GM18499 (cell line): ENCODE measurements around the gene CAND2.

Experiments used
- ATAC-seq: cut with Tn5 transposase; IDR thresholded peaks from one replicate; pipeline ENCODE4 v1.9.1; 2021; ENCODE audit warnings: moderate number of reproducible peaks; ENCODE audit not compliant: insufficient read depth, unreplicated experiment

Gene CAND2

DNA sequence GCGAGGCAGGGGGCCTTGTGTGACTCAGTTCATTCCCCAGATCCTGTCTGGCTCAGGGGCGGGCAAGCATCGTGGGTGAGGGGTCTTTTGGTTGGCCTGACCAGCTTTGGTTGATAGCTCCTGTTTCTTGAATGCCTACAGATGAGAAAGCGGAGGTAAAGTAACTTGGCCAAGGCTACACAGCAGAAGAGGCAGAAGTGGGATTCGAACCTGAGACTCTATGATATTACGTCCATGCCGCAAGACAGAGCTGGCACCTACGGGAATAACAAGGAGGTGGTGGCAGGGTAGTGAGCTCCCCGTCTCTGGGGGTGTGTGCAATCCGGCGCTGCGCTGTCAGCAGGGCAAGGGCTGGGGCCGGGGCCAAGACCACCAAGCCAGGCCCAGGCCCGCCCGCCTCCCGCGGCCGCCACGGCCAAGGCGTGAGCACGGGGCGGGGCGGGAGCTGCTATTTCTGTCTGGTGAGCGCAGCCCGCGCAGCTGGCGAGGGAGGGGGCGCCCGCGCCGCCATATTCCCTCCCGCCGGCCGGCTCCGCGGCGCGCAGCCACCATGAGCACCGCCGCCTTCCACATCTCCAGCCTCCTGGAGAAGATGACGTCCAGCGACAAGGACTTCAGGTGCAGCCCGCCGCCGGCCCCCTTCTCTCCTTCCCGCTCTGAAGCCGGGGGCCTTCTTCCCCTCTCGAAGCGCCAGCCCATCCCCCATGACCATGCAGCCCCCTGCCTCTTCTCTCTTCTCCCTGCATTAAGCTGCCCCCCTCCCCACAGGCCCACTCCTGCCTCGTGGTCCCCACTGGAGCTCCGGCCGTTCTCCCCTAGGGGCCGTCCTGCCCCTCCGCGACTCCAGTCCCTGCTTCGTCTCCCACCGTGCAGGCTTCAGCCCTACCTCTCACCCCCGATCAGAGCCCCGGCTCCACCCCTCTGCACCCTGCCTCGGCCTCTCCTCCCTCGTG is at the start of gene CAND2:
CAND2 (plus strand) TSS at position 510 of the 953 bp plus-strand sequence; CDS start at position 551, 41 bp downstream.
- no peak for ATAC-seq

DNA sequence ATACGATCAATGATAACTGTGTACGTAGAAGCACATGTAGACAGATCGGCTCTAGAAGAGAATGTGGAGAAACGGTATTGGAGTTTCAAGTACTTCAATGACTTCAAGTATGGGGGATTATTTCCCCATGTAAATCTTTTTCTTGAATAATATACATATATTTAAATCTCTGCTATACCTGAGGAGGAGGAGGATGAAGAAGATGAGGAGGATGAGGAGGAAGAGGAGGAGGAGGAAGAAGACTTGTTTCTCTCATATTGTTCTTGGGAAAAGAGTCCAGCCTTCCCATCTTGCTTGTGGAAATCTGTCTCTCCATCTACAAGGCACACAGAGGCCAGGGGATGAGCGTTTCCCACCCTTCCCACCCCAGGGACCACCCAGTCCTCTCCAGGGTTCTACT is 48.0 kb upstream of the CAND2 start:
- no peak for ATAC-seq

DNA sequence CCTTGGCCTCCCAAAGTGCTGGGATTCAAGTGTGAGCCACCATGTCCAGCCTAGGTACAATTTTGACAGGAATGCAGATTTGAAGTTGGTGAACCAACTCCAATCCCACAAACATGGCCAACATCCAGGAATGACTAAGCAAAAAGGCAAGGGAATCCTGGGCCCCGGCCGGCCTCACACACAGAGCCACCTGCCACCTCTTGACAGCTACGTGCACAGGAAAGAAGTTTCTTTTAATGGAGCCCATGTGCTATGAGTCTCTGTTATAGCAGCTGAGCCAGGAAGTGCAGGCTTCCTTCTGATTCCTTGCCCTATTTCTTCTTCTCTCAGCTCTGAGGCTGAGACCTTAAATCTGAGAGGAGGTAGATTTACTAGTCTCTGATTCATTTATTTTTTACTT is 46.3 kb upstream of the CAND2 start:
- ATAC-seq = no peak

DNA sequence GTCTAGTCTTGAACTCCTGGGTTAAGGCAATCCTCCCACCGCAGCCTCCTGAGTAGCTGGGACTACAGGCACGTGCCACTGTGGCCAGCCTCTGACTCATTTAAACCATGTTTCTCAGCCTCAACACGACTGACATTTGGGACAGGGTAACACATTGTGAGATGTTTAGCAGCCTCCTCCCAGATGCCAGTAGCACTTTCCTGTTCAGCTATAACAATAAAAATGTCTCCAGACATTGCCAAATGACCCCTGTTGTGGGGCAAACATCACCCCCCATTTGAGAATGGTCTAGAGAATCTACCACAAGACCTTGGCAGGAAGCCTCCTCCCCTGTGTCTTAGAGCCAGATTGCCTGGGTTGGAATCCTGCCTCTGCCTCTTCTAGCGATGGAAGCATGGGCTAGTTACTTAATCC is 45.8 kb upstream of the CAND2 start:
- peak; percentile 50 for ATAC-seq

DNA sequence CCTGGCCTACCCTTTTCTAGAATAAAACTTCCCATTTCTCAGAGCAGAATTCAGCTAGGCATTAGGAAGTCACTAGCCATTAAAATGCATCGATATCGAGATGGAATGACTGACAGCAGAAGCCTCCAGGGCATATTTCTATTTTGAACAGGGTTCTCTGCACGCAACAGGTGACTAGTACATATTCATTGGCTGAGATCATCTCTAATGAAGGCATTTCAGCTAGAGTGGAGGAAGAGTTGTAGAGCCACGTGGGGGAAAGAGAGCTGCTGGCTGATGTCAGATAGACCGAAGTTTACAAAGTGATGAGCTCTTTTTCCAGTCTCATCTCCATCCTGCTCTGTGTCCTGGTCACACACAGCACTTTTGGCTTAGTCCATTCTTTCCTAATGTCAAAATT is 44.9 kb upstream of the CAND2 start:
- no peak for ATAC-seq

DNA sequence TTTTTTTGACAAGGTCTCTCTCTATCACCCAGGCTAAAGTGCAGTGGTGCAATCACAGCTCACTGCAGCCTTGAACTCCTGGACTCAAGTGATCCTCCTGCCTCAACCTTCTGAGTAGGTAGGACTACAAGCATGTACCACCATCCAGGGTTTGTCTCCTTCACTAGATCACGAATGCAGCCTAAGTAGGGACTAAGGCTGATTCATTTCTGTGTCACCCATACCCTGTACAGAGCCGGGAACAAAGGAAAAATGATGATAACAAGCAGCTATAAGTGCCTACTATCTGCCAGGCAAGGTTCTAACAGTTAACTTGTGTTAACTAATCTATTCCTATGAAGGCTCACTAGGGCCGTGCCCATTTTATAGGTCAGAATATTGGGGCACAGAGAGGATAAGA is 44.4 kb upstream of the CAND2 start:
- no peak for ATAC-seq

DNA sequence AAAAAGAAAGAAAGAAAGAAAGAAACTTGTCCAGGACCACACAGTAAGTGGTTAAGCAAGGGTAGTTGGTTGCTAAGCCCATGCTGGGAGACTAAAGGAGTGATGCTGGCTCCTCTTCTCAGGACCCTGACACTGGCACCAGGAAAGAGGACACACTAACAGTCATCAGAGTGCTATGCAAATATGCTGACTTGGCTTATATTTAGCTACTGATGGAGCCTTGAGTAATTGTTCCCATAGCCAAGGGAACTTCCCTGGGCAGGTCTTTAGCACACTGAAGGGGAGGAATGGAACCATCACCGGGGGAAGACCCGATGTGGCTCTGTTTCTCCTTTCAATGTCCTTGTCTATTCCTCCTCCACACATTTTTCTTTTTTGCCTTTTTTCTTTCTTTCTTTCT is 43.7 kb upstream of the CAND2 start:
- no peak for ATAC-seq

DNA sequence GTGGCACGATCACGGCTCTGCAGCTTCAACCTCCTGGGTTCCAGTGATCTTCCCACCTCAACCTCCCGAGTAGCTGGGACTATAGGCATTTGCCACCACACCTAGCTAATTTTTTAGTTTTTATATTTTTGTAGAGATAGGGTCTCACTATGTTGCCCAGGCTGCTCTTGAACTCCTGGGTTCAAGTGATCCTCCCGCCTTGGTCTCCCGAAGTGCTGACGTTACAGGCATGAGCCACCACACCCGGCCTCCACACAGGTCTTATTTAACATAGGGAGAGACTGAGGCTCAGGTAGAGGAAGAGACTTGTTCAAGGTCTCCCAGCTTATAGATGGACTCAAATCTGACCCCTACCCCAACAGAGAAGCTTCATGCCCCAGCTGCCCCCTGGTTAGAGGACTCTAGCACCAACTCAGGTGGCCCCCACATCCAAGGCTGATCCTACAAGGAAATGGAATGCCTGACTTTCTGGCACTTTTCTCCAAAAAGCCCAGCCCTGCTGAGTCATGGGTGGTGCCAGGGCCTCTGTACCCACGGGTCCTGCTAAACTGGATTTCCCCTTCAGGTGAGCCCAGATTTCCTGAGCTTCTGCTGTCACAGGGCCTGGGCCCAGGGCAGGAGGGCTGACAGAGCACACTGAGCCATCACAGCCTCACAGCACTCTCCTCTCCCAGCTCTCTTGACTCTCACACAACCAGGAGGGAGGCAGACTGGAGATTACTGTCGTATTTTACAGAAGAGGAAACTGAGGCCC is 43.0 kb upstream of the CAND2 start:
- no peak for ATAC-seq

DNA sequence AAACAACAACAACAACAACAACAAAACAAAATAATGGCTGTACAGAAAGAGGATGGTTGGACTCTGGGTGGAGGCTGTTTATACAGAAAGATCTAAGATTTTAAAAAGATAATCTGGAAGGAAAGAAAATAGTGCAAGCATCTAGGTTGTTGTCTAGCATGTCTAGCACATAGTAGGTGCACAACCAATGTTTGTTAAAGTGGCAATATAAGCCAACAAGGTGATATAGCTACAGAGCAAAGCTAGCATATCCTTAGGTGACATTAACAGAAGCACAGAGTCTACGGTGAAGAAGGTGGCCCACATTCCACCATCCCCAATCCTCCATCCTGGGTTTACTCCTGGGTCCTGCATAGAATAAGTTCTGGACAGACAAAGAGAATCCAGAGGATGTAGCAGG is 42.2 kb upstream of the CAND2 start:
- no peak for ATAC-seq

DNA sequence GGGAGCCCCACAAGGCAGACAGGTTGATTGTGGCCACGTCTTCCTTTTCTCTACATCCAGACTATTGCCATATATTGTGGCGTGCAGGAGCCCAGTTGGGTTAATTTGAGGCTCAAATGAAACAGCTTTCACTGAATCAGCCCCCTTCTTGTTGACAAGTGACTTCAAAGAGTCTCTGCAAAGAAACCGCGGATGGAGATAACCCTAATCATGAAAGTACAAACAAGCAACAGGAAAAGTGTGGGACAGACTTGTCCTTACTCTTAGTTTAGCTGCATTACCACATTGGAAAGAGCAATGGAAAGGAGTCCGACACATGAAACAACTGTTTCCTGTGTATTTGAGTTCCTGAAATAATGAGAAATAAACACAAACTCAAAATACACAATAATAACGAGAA is 40.7 kb upstream of the CAND2 start:
- no peak for ATAC-seq

DNA sequence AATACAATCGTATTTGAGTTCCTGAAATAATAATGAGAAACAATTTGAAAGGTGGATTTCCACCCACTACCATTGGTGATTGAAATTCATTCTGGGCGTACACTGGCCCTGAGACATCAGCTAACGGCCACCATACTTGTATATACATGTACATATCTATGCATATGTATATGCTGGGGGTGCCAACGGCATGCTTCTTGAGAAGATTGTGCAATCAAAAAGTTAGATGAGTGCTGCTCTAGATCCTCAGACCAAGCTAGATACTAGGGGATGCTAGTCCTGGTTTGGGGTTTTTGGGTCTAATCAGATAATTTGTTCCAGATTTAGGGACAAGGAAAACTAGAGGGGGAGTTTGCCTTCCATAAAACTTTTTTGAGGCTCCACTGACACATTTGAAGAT is 40.3 kb upstream of the CAND2 start:
- no peak for ATAC-seq

DNA sequence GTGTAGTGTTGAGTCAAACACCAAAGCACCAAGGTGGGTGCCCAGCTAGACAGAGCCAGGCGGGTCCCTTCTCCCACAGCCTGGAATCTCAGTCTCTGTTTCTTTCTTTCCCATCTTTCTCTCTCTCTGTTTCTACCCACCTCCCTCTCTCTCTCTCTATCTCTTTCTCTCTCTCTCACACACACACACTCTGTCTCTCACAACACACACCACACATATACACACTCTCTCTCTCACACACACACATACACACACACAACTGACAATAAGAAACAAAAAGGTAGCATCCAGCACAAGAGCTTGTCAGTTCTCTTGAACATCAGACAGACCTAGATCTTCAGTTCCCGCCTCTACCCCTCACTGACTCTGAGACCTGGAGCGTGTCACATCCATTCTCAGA is 39.8 kb upstream of the CAND2 start:
- no peak for ATAC-seq

DNA sequence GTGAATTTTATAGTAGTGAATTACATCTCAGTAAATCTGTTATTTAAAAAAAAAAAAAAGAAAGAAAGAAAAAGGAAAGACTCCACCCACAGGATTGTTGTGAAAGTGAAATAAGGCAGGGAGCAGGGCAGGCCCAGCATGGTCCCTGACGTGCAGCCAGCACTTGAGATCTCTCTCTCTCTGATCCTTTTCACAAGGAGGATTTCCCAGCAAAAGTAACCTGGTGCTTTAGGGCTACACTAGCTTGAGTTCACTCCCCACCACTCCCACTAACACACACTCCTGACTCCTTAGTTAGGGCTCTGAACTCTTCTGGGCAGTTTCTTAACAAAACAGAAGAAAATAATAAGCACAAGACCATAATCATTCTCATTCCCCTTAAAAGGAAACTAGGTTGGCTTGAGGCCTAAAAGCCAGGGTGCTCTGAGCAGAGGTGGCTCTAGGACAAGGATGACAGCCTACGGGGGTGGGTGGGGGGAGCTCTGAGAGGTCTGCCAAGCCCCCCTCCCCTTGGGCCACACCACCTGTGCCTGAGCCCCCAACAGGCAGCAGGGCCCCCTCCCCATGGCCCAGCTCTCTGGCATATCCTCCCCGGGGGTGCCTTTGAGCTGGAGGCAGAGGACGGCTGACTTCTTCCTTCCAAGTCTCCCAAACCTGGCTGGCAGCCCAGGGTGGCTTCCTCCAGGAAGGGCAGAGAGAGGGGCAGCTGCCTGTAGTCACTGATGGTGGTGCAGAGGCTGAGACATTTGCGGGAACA is 38.3 kb upstream of the CAND2 start:
- ATAC-seq = no peak

DNA sequence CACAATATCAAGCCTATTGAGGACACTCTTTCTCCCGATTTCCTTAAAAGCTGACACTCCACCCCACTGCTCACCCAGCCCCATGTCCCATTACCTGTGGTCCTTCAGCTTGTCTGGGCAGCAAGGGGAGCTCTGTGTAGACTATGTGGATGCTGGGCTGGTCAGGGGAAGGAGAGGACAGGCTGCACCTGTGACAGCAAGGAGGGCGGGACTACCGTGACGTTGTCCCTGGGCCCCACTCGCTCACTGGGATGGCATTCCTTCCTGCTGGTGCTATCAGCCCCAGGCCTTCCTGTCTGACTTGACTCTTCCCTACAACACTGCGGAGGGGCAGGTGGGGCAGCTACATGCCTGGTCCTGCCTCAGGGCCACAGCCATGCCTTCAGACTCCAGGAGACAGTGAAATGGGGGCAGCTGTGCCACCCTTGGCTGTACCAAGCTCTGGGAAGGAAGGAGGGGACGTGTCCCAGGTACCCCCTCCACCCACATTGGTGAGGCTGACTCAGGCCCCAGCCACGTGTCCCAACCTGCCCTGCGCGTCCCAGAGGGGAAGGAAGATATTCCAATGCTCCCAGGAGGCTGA is 37.3 kb upstream of the CAND2 start, which contains the start of gene TMEM40:
TMEM40 (minus strand) TSS at position 163 of the 583 bp plus-strand sequence. CDS start 9,427 bp downstream, outside the sequence.
- ATAC-seq = no peak

DNA sequence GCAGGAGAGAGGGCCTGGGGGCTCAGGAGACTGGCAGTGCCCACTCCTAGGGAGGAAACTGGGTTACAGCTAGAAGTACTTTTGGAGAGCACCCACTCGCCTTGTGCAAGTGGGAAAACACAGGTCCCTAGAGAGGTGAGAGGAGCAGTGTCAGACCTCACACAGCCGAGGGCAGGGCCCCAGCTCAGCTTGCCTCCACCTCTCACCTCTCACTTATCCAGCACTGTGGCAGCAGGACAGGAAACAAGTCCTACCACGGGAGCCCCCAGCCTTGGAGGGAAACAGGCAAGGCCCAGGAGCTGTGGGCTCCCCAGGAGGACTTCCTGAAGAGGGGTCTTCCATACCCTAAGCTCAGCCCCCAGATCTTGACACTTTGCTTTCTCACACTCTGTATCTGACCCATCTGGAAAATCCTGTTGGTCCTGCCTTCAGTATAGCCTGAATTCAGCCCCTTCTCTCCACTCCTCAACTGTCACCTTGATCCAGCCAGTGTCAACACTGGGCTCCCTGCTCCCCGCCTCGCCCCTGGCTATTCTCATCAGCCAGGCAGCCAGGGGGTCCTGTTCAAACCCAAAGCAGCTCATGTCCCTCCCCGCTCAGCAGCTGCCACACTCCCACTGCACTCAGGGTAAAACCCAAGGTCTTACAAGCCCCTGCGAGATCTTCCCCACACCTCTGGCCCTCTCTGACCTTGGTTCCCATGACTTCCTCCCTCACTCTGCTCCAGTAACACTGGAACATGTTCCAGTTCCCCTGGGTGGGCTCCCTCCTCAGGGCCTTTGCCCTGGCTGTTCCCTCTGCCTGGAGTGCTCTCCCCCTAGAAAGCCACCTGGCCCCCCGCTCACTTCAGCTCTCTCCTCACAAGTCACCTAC is 36.6 kb upstream of the CAND2 start:
- ATAC-seq = no peak

DNA sequence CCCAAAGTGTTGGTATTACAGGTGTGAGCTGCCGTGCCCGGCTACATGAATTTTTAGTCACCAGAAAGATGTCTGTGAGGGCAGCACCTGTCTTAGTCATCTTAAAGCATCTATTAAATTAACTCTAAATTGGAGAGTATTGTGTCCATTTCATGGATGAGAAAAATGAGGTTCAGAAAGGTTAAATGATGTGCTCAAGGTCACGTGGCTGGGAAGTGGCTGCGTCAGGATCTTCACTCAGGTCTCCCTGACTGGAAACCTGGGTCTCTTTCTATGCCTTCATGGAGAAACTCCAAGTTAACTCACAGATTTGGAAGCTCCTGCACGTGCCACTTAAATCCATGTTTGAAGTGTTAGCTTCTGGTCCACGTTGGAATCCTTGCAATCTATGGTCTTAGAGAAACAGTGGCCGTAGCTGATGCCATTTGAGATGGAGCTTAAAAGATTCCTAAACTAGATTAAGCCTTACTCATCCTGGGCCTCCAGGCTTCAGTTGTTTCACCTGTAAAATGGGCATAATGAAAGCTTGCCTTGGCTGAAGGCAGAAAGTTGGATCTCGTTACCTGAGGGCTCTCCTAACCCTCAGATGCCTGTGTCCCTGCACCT is 32.2 kb upstream of the CAND2 start:
- no peak for ATAC-seq

DNA sequence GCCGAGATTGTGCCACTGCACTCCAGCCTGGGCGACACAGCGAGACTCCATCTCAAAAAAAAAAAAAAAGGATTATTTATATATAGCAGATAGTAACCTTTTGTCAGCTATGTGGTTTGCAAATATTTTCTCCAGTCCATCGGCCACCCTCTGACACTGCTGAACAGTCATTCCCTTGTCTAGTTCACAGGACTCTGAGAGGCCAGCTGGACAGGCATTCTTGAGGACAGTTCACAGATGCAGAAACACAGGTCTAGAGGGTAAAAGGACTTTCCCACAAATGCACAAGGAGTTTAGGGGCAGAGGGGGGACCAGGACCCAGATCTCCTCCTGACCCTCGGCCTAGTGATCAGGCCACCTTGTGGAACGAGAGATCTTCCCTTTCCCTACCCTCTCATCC is 29.9 kb upstream of the CAND2 start:
- no peak for ATAC-seq

DNA sequence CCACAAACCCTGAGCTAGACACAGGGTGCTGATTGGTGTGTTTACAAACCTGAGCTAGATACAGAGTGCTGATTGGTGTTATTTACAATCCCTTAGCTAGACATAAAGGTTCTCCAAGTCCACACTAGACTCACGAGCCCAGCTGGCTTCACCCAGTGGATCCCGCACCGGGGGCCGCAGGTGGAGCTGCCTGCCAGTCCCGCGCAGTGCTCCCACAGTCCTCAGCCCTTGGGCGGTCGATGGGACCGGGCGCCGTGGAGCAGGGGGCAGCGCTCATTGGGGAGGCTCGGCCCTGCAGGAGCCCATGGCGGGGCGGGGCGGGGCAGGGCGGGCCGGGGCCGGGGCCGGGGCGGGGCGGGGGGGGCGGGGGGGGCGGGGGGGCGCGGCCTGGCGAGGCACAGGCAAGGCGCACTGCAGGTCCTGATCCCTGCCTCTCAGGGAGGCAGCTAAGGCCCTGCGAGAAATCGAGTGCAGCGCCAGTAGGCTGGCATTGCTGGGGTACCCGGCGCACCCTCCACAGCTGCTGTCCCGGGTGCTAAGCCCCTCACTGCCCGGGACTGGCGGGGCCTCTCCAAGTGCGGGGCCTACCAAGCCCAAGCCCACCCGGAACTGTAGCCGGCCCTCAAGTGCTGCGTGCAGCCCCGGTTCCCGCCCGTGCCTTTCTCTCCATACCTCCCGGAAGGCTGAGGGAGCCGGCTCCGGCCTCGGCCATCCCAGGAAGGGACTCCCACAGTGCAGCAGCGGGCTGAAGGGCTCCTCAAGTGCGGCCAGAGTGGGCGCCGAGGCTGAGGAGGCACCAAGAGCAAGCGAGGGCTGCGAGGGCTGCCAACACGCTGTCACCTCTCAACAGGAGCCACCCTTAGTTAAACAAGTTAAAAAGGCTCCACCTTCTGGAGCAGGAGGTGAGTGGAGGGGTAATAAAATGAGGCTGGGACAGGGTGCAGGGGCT is 27.6 kb upstream of the CAND2 start:
- no peak for ATAC-seq
